OCI-M2 (cell line): ENCODE measurements around the gene SSH3.
A peak's percentile ranks its signal among the peaks of the same experiment; 100 is the strongest.

ENCODE experiments used
- DNase-seq: peaks from one replicate; lab custom pipeline; 2025; ENCODE audit not compliant: unreplicated experiment; lab: John Stamatoyannopoulos, UW

The SSH3 gene

GRCh38 chr11:67279589-67280340 lies 23.6 kb upstream of the SSH3 start:
- no peak for DNase-seq

GRCh38 chr11:67280341-67280787 lies 23.0 kb upstream of the SSH3 start:
- DNase-seq, result no peak

- DNase-seq, result no peak
Observed at GRCh38 chr11:67280788-67281551, 22.4 kb upstream of the SSH3 start.

- no peak for DNase-seq
Observed at GRCh38 chr11:67281552-67282150, 21.7 kb upstream of the SSH3 start.

GRCh38 chr11:67282155-67282875 lies 21.0 kb upstream of the SSH3 start:
- DNase-seq, result no peak

GRCh38 chr11:67282876-67283371 lies 20.4 kb upstream of the SSH3 start:
- DNase-seq, result no peak

GRCh38 chr11:67283481-67283963 lies 19.8 kb upstream of the SSH3 start:
- DNase-seq, result no peak

GRCh38 chr11:67284811-67285540 lies 18.4 kb upstream of the SSH3 start:
- no peak for DNase-seq

- DNase-seq, result no peak
Observed at GRCh38 chr11:67285541-67286498, 17.5 kb upstream of the SSH3 start.

GRCh38 chr11:67286621-67287333 lies 16.6 kb upstream of the SSH3 start:
- no peak for DNase-seq

- no peak for DNase-seq
Observed at GRCh38 chr11:67287355-67288197, 15.8 kb upstream of the SSH3 start.

GRCh38 chr11:67288198-67288451 lies 15.2 kb upstream of the SSH3 start:
- DNase-seq, result no peak

GRCh38 chr11:67288452-67289225 lies 14.7 kb upstream of the SSH3 start:
- DNase-seq, result peak; percentile 45

GRCh38 chr11:67289226-67289650 lies 14.1 kb upstream of the SSH3 start, which contains the start of gene ANKRD13D:
TSS of gene ANKRD13D (plus strand) at chr11:67289303. CDS start at chr11:67289461, 158 bp downstream.
- no peak for DNase-seq

GRCh38 chr11:67289651-67290479 lies 13.5 kb upstream of the SSH3 start:
- no peak for DNase-seq

GRCh38 chr11:67290801-67291200 lies 12.5 kb upstream of the SSH3 start:
- no peak for DNase-seq
